Measurements from ENCODE around the gene HVCN1. TPM values are rescaled to one million over a fixed set of nuclear protein-coding genes. Genes with fewer than 3 reads are reported as not detected.

HVCN1 gene
- total and polyA plus RNA-seq, 2 donors from 2014 or later = 4.7 to 7.1 TPM

- intact Hi-C loops (cut with DNase I) = no loop called here
- Histone ChIP-seq H3K4me3 (ENCODE audit: low read length in 3 of 3) (no peak overlapping the region), H3K27me3 (ENCODE audit: control insufficient read depth, insufficient read depth, low read length) (no peaks in the 10 kb centered on the region), H3K9ac (ENCODE audit: low read length in 3 of 3) (no peak overlapping the region), H3K9me3 (ENCODE audit: control insufficient read depth in 2 of 3, insufficient read depth in 1 of 3, low read length in 3 of 3) (no peaks in the 10 kb centered on the region), H3K4me1 (ENCODE audit: control insufficient read depth in 2 of 3, insufficient read depth in 2 of 3, low read depth in 1 of 3, low read length in 3 of 3) (peaks cover 0 to 3% (median 0%) of the 10 kb centered on the region in 3 donors), H3K27ac (ENCODE audit: low read depth in 2 of 2, low read length in 2 of 2) (no peak overlapping the region), H3K36me3 (ENCODE audit: control insufficient read depth in 2 of 3, insufficient read depth in 3 of 3, low read length in 3 of 3) (no peaks in the 10 kb centered on the region)
- FAIRE-seq (no peak), DNase-seq (peak in 1 of 5 donors; percentile 14)
- no peak for TF ChIP-seq CTCF (IDR thresholded peaks at IDR 0.05; ENCODE audit: borderline replicate concordance, extremely low read depth, insufficient read depth)
Observed at GRCh38 chr12:110680032-110680431, 8.9 kb downstream of the HVCN1 start.

GRCh38 chr12:110679201-110679600 is 9.7 kb downstream of the HVCN1 start:
- no peaks in the 10 kb centered on the region for H3K9me3 ChIP-seq (ENCODE audit: control insufficient read depth in 2 of 3, insufficient read depth in 1 of 3, low read length in 3 of 3)
- DNase-seq = peak in 1 of 5 donors; percentile 23
- intact Hi-C loops (cut with DNase I) = no loop called here
- peaks cover 0 to 3% (median 0%) of the 10 kb centered on the region in 3 donors for H3K4me1 ChIP-seq (ENCODE audit: control insufficient read depth in 2 of 3, insufficient read depth in 2 of 3, low read depth in 1 of 3, low read length in 3 of 3)
- H3K4me3 ChIP-seq (ENCODE audit: low read length in 3 of 3) = no peak overlapping the region
- no peak for TF ChIP-seq CTCF (IDR thresholded peaks at IDR 0.05; ENCODE audit: borderline replicate concordance, extremely low read depth, insufficient read depth)
- no peaks in the 10 kb centered on the region for H3K36me3 ChIP-seq (ENCODE audit: control insufficient read depth in 2 of 3, insufficient read depth in 3 of 3, low read length in 3 of 3)
- H3K9ac ChIP-seq (ENCODE audit: low read length in 3 of 3) = no peak overlapping the region
- no peak overlapping the region for H3K27ac ChIP-seq (ENCODE audit: low read depth in 2 of 2, low read length in 2 of 2)
- FAIRE-seq = no peak
- no peaks in the 10 kb centered on the region for H3K27me3 ChIP-seq (ENCODE audit: control insufficient read depth, insufficient read depth, low read length)

GRCh38 chr12:110677982-110678381 is 10.9 kb downstream of the HVCN1 start:
- H3K27ac ChIP-seq (ENCODE audit: low read depth in 2 of 2, low read length in 2 of 2) = no peak overlapping the region
- H3K4me3 ChIP-seq (ENCODE audit: low read length in 3 of 3) = no peak overlapping the region
- peaks cover 0 to 3% (median 0%) of the 10 kb centered on the region in 3 donors for H3K4me1 ChIP-seq (ENCODE audit: control insufficient read depth in 2 of 3, insufficient read depth in 2 of 3, low read depth in 1 of 3, low read length in 3 of 3)
- H3K9ac ChIP-seq (ENCODE audit: low read length in 3 of 3) = no peak overlapping the region
- DNase-seq = peak in 1 of 5 donors; percentile 49
- no peaks in the 10 kb centered on the region for H3K27me3 ChIP-seq (ENCODE audit: control insufficient read depth, insufficient read depth, low read length)
- TF ChIP-seq CTCF (IDR thresholded peaks at IDR 0.05; ENCODE audit: borderline replicate concordance, extremely low read depth, insufficient read depth) = no peak
- no peak for FAIRE-seq
- no peaks in the 10 kb centered on the region for H3K36me3 ChIP-seq (ENCODE audit: control insufficient read depth in 2 of 3, insufficient read depth in 3 of 3, low read length in 3 of 3)
- no peaks in the 10 kb centered on the region for H3K9me3 ChIP-seq (ENCODE audit: control insufficient read depth in 2 of 3, insufficient read depth in 1 of 3, low read length in 3 of 3)
- intact Hi-C loops (cut with DNase I) = no loop called here

Measured in kidney (tissue), 14 donors.